ENCODE measurements around the gene CCNDBP1. TPM values are rescaled to one million over a fixed set of nuclear protein-coding genes. Genes with fewer than 3 reads are reported as not detected.

Gene CCNDBP1
- total RNA-seq, 4 donors from 2014 or later: 32.4 to 108 (median 92.6) TPM

- H3K27me3 ChIP-seq: no peaks in the 10 kb centered on the region
- H3K36me3 ChIP-seq: no peaks in the 10 kb centered on the region
- ATAC-seq (no peak), DNase-seq (no peak)
- TF ChIP-seq POLR2A (IDR thresholded peaks at IDR 0.05) (no peak), CTCF (IDR thresholded peaks at IDR 0.05 in 4 of 5, conservative IDR thresholded peaks at IDR 0.05 in 1 of 5) (no peak)
- intact Hi-C loops (cut with DNase I; ENCODE audit: low total_unique reads) (no loop called here), in situ Hi-C loops (cut with MboI; ENCODE audit: low sequenced_read_pairs in 4 of 4) (no loop called here)
- no peaks in the 10 kb centered on the region for H3K4me1 ChIP-seq
- no peaks in the 10 kb centered on the region for H3K9me3 ChIP-seq
- no peak overlapping the region for H3K27ac ChIP-seq
- H3K4me3 ChIP-seq: no peak overlapping the region
These were observed 29.0 kb downstream of the CCNDBP1 start for GRCh38 chr15:43214169-43214568.

GRCh38 chr15:43214592-43215295, 29.5 kb downstream of the CCNDBP1 start:
- in situ Hi-C loops (cut with MboI; ENCODE audit: low sequenced_read_pairs in 4 of 4) (no loop called here), intact Hi-C loops (cut with DNase I; ENCODE audit: low total_unique reads) (no loop called here)
- no peaks in the 10 kb centered on the region for H3K36me3 ChIP-seq

GRCh38 chr15:43215961-43216360, 30.8 kb downstream of the CCNDBP1 start:
- H3K36me3 ChIP-seq: no peaks in the 10 kb centered on the region
- TF ChIP-seq POLR2A (IDR thresholded peaks at IDR 0.05) (no peak), CTCF (IDR thresholded peaks at IDR 0.05 in 4 of 5, conservative IDR thresholded peaks at IDR 0.05 in 1 of 5) (no peak)
- ATAC-seq (no peak), DNase-seq (no peak)
- H3K4me3 ChIP-seq: no peak overlapping the region
- no peaks in the 10 kb centered on the region for H3K27me3 ChIP-seq
- intact Hi-C loops (cut with DNase I; ENCODE audit: low total_unique reads) (no loop called here), in situ Hi-C loops (cut with MboI; ENCODE audit: low sequenced_read_pairs in 4 of 4) (no loop called here)
- no peaks in the 10 kb centered on the region for H3K9me3 ChIP-seq
- H3K27ac ChIP-seq: no peak overlapping the region
- H3K4me1 ChIP-seq: no peaks in the 10 kb centered on the region

More at GRCh38 chr15:43214592-43215295, 29.5 kb downstream of the CCNDBP1 start:
- no peak for TF ChIP-seq CTCF (IDR thresholded peaks at IDR 0.05 in 4 of 5, conservative IDR thresholded peaks at IDR 0.05 in 1 of 5)
- no peak for TF ChIP-seq POLR2A (IDR thresholded peaks at IDR 0.05)
- ATAC-seq: no peak
- H3K9me3 ChIP-seq: no peaks in the 10 kb centered on the region
- no peak overlapping the region for H3K27ac ChIP-seq
- no peaks in the 10 kb centered on the region for H3K4me1 ChIP-seq
- no peaks in the 10 kb centered on the region for H3K27me3 ChIP-seq
- H3K4me3 ChIP-seq: no peak overlapping the region
- DNase-seq: no peak

GRCh38 chr15:43218908-43219706, 33.9 kb downstream of the CCNDBP1 start:
- intact Hi-C loops (cut with DNase I; ENCODE audit: low total_unique reads) (no loop called here), in situ Hi-C loops (cut with MboI; ENCODE audit: low sequenced_read_pairs in 4 of 4) (no loop called here)
- Histone ChIP-seq H3K27ac (no peak overlapping the region), H3K27me3 (no peaks in the 10 kb centered on the region), H3K4me1 (no peaks in the 10 kb centered on the region), H3K36me3 (no peaks in the 10 kb centered on the region), H3K9me3 (no peaks in the 10 kb centered on the region), H3K4me3 (no peak overlapping the region)
- DNase-seq: no peak
- ATAC-seq: no peak
- TF ChIP-seq CTCF (IDR thresholded peaks at IDR 0.05 in 4 of 5, conservative IDR thresholded peaks at IDR 0.05 in 1 of 5) (no peak), POLR2A (IDR thresholded peaks at IDR 0.05) (no peak)

All from gastrocnemius medialis (tissue), 4 donors.